ENCODE results near the gene SLC13A3.

SLC13A3 gene

GRCh38 chr20:46512943-46513844 is 138.1 kb downstream of the SLC13A3 start, which contains the start of gene ZNF334:
Gene ZNF334 (minus strand): TSS chr20:46513559. CDS start chr20:46512102, 1,457 bp downstream.
- peak in 1 of 2 donors; percentile 14 for DNase-seq

DNA sequence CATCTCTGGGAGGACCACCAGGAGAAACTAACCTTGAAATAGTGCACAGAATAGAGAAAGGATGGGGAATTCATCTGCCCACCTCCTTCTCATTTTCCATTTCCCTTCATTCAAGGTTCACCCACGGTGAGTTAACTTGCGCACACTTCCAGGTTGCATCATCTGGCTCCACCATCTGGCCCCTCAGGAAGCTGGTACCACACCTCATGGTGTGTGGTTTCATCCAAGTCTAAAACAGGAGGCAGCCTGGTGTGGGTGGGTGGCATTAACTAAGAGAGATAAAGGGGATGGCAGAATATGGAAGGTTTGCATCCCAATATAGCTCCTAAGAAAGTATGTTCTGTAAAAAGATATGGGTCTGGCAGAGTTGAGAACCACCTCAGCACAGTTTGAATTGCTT is 141.7 kb downstream of the SLC13A3 start:
- no peak for DNase-seq

All from CD4-positive, alpha-beta T cell treated with Interleukin-4 for 1 hour (primary cell).